Panc1 (cell line): ENCODE data around the gene HIPK3. TPM values are rescaled to one million over a fixed set of nuclear protein-coding genes. Genes with fewer than 3 reads are reported as not detected.

Experiments
- ATAC-seq: fragments of 200-7000 bp; cut with Tn5 transposase; 2 replicates; pipeline ENCODE4 v1.9.1; 2020; ENCODE audit warnings: mild to moderate bottlenecking, moderate library complexity
- BruUV-seq: library from RNA; stranded (reverse); fragments of 400-500 nt; replicated peaks from 2 replicates; lab custom pipeline; 2021; lab: Mats Ljungman, UMichigan
- CTCF ChIA-PET: fragments of 300-600 bp; sonication (Branson Sonifier 250); formaldehyde crosslinking; loops from one replicate; lab custom pipeline; 2022; ENCODE audit warnings: antibody characterized with exemption; lab: Charles Lee
- POLR2A ChIA-PET: fragments of 300-600 bp; sonication (Branson Sonifier 250); formaldehyde crosslinking; loops from one replicate; lab custom pipeline; 2022; ENCODE audit warnings: antibody characterized with exemption; lab: Charles Lee
- DNase-seq: peaks from one replicate; pipeline ENCODE4 v3.0.0-alpha.2; 2010; ENCODE audit warnings: low read depth, low spot score
- H3K27ac ChIP-seq: 2 replicates; pipeline ENCODE4 v1.5.1; 2011; ENCODE audit warnings: mild to moderate bottlenecking, low read length, inconsistent platforms
- H3K27me3 ChIP-seq: fragments of 200-500 bp; sonication (Bioruptor generic); 2 replicates; pipeline ENCODE4 v1.6.0; 2014; ENCODE audit warnings: low read length, inconsistent platforms; ENCODE audit not compliant: control insufficient read depth, insufficient read depth
- H3K36me3 ChIP-seq: fragments of 200-500 bp; sonication (Bioruptor generic); 2 replicates; pipeline ENCODE4 v1.5.1; 2014; ENCODE audit warnings: inconsistent platforms, mild to moderate bottlenecking, low read length, moderate library complexity; ENCODE audit not compliant: control insufficient read depth, insufficient read depth
- H3K4me1 ChIP-seq: 2 replicates; pipeline ENCODE4 v1.5.1; 2011; ENCODE audit warnings: inconsistent platforms, mild to moderate bottlenecking, low read length, moderate library complexity; ENCODE audit not compliant: control insufficient read depth, insufficient read depth
- H3K4me3 ChIP-seq, 2 experiments: 2 replicates each; pipeline ENCODE4 v1.5.1; 2011 to 2012; ENCODE audit warnings: low read depth in 2 of 2, low read length in 2 of 2, mild to moderate bottlenecking in 2 of 2, inconsistent platforms in 1 of 2, moderate library complexity in 1 of 2
- H3K9me3 ChIP-seq: fragments of 200-500 bp; sonication (Bioruptor generic); 2 replicates; pipeline ENCODE4 v1.5.1; 2014; ENCODE audit warnings: low read depth, mild to moderate bottlenecking, inconsistent platforms, low read length, moderate library complexity; ENCODE audit not compliant: control insufficient read depth, insufficient read depth
- POLR2AphosphoS5 ChIP-seq: IDR thresholded peaks from 2 replicates; pipeline ENCODE4 v1.6.1; 2012; ENCODE audit warnings: mild to moderate bottlenecking, low read depth, low read length, moderate library complexity
- SIN3A ChIP-seq: IDR thresholded peaks from 2 replicates; pipeline ENCODE4 v1.6.1; 2012; ENCODE audit warnings: low read depth, mild to moderate bottlenecking, low read length, moderate library complexity, borderline replicate concordance; ENCODE audit not compliant: insufficient read depth
- TCF7L2 ChIP-seq: IDR thresholded peaks from 2 replicates; pipeline ENCODE4 v1.6.1; 2011; ENCODE audit warnings: mild to moderate bottlenecking, low read depth, low read length, inconsistent platforms
- in situ Hi-C: cut with HindIII; loops from 2 replicates; pipeline ENCODE4 v1.10.0; 2016; ENCODE audit warnings: low sequenced_read_pairs, low pct_unique_long_range_greater_than_20kb
- intact Hi-C: fragments of 100-400 bp; cut with micrococcal nuclease; formaldehyde crosslinking; loops from one replicate; pipeline ENCODE4 v1.10.0; 2022; ENCODE audit not compliant: unreplicated experiment
- total RNA-seq: library from RNA; stranded (reverse); gene quantifications from one replicate; pipeline ENCODE4 v1.2.1, GENCODE V29; 2021; ENCODE audit not compliant: unreplicated experiment
- TF ChIP-seq, protein P1 (sequence below), 2 experiments: IDR thresholded peaks; 2 replicates each; pipeline ENCODE4 v1.6.1; 2011 to 2012; ENCODE audit warnings: low read depth in 2 of 2, control low read depth in 1 of 2, low read length in 1 of 2, mild to moderate bottlenecking in 1 of 2, moderate library complexity in 1 of 2; ENCODE audit not compliant: insufficient read depth in 1 of 2
- TF ChIP-seq, protein P2 (sequence below): fragments of 450-650 bp; IDR thresholded peaks from 2 replicates; pipeline ENCODE4 v1.5.1; 2017; ENCODE audit warnings: mild to moderate bottlenecking

HIPK3 gene
- total RNA-seq, 1 experiment from 2014 or later, result 72.2 TPM

DNA sequence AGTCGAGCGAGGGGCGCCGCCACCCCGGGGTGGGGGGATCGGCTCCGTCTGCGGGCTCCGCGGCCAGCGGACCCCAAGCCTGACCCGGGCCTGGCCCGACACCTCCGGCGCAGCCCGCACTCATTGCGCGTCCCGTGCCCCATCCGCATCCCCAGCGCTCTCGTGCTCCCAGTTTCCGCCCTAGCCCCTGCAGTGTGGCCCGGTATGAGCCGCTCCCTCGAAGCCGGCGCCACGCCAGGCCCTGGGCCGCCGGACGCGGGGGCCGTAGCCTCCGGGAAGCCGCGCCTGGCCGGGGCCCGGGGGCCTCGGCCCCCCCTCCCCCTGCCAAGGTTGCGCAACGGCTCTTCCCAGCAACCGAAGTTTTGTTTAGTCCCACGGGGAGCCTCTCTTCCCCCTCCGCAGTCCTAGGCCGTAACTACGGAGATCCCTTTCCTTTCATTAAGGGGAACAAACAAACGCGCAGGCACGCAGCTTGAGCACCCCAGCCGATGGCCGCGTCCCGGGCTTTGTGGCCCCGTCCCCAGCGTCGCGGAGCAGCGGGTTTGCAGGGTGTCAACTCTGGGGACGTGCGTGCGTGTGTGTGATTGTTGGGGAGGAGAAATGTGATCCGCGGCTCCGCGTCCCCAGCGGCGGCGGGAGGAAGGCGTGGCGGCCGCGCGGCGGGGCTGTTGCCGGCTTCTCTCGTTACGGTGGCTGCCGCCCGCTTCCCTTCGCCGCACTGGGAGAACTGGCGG lies 883 bp downstream of the HIPK3 start:
- peak; percentile 76 for ATAC-seq
- H3K27me3 ChIP-seq, result no peaks in the 10 kb centered on the region
- H3K36me3 ChIP-seq, result no peaks in the 10 kb centered on the region; the same call in 1 of the 2 replicates
- TF ChIP-seq POLR2AphosphoS5 (peak; percentile 73; the same call in 1 of the 2 replicates), TCF7L2 (no peak), SIN3A (no peak)
- TF ChIP-seq, protein P1, sequence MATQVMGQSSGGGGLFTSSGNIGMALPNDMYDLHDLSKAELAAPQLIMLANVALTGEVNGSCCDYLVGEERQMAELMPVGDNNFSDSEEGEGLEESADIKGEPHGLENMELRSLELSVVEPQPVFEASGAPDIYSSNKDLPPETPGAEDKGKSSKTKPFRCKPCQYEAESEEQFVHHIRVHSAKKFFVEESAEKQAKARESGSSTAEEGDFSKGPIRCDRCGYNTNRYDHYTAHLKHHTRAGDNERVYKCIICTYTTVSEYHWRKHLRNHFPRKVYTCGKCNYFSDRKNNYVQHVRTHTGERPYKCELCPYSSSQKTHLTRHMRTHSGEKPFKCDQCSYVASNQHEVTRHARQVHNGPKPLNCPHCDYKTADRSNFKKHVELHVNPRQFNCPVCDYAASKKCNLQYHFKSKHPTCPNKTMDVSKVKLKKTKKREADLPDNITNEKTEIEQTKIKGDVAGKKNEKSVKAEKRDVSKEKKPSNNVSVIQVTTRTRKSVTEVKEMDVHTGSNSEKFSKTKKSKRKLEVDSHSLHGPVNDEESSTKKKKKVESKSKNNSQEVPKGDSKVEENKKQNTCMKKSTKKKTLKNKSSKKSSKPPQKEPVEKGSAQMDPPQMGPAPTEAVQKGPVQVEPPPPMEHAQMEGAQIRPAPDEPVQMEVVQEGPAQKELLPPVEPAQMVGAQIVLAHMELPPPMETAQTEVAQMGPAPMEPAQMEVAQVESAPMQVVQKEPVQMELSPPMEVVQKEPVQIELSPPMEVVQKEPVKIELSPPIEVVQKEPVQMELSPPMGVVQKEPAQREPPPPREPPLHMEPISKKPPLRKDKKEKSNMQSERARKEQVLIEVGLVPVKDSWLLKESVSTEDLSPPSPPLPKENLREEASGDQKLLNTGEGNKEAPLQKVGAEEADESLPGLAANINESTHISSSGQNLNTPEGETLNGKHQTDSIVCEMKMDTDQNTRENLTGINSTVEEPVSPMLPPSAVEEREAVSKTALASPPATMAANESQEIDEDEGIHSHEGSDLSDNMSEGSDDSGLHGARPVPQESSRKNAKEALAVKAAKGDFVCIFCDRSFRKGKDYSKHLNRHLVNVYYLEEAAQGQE (IDR thresholded peaks at IDR 0.05; ENCODE audit: insufficient read depth in 1 of 2, low read depth in 2 of 2, low read length in 1 of 2), result no peak
- TF ChIP-seq, protein P2, sequence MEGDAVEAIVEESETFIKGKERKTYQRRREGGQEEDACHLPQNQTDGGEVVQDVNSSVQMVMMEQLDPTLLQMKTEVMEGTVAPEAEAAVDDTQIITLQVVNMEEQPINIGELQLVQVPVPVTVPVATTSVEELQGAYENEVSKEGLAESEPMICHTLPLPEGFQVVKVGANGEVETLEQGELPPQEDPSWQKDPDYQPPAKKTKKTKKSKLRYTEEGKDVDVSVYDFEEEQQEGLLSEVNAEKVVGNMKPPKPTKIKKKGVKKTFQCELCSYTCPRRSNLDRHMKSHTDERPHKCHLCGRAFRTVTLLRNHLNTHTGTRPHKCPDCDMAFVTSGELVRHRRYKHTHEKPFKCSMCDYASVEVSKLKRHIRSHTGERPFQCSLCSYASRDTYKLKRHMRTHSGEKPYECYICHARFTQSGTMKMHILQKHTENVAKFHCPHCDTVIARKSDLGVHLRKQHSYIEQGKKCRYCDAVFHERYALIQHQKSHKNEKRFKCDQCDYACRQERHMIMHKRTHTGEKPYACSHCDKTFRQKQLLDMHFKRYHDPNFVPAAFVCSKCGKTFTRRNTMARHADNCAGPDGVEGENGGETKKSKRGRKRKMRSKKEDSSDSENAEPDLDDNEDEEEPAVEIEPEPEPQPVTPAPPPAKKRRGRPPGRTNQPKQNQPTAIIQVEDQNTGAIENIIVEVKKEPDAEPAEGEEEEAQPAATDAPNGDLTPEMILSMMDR, result peak; percentile 24; the same call in 1 of the 2 replicates
- peak overlapping the region; percentile 80 to 85 for H3K4me3 ChIP-seq
- ChIA-PET CTCF (interaction anchor here (0.6 kb wide), 1 partner anchor 84 kb away, joined by 10 read pairs; no protein-coding TSS in a partner anchor), POLR2A (no interaction called here)
- in situ Hi-C loops (no loop called here), intact Hi-C loops (loop anchor here (2.0 kb wide), 1 partner anchor 91 kb away; no protein-coding TSS in a partner anchor)
- DNase-seq, result peak; percentile 25
- H3K27ac ChIP-seq, result peak overlapping the region; percentile 63
- H3K4me1 ChIP-seq, result peaks cover 19% of the 10 kb centered on the region
- H3K9me3 ChIP-seq, result no peaks in the 10 kb centered on the region
- BruUV-seq, result no TSS peak

DNA sequence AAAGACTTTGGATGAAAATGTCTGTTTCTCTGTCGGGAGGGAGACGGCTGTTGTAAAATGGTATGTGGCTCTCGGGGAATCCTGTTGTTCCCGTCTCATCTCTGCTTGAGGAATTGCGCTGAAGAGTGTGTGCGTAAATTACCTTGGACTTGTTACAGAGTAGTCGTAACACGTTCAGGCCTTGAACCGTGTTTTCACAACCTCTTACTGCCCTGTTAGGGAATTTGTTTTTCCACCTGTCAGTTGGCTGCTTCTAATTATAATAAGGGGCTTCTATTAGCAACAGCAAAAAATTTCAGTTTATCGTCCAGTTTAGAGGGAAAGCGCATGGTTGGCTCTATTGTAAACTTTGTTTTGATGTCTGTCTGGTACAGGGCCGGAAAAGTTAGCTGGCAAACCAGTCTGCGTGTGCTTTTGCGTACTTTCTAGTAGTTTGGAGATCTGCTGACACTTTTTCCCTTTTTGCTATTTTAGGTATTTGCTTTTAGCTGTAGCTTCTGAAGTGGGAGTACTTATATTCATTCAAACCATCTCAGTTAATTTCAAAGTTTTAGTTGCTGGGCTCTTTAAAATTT lies 1.5 kb downstream of the HIPK3 start:
- Histone ChIP-seq H3K9me3 (no peaks in the 10 kb centered on the region), H3K27ac (peak overlapping the region; percentile 63), H3K27me3 (no peaks in the 10 kb centered on the region), H3K36me3 (no peaks in the 10 kb centered on the region; the same call in 1 of the 2 replicates), H3K4me3 (peak overlapping the region; percentile 80 to 85), H3K4me1 (peaks cover 26% of the 10 kb centered on the region)
- ChIA-PET POLR2A (no interaction called here), CTCF (interaction anchor here (0.6 kb wide), 2 partner anchors 83 to 94 kb away, joined by 5 to 10 read pairs; no protein-coding TSS in a partner anchor)
- peak; percentile 45 for ATAC-seq
- intact Hi-C loops (loop anchor here (2.0 kb wide), 1 partner anchor 92 kb away; no protein-coding TSS in a partner anchor), in situ Hi-C loops (no loop called here)
- TF ChIP-seq POLR2AphosphoS5, result peak; percentile 1; the same call in 1 of the 2 replicates
- no peak for TF ChIP-seq TCF7L2
- TF ChIP-seq, protein P1 (IDR thresholded peaks at IDR 0.05; ENCODE audit: insufficient read depth in 1 of 2, low read depth in 2 of 2, low read length in 1 of 2), result no peak
- peak; percentile 45 for DNase-seq
- no TSS peak for BruUV-seq
